ENCODE data around the gene CAMK2B. TPM values are rescaled to one million over a fixed set of nuclear protein-coding genes. Genes with fewer than 3 reads are reported as not detected.
A peak's percentile ranks its signal among the peaks of the same experiment; 100 is the strongest.

Gene CAMK2B
- total and polyA plus RNA-seq, 2 of the 13 experiments (the other 11 are each of a cell fraction or from before 2014, with no cell fraction given) = 0.27 to 0.48 TPM

DNA sequence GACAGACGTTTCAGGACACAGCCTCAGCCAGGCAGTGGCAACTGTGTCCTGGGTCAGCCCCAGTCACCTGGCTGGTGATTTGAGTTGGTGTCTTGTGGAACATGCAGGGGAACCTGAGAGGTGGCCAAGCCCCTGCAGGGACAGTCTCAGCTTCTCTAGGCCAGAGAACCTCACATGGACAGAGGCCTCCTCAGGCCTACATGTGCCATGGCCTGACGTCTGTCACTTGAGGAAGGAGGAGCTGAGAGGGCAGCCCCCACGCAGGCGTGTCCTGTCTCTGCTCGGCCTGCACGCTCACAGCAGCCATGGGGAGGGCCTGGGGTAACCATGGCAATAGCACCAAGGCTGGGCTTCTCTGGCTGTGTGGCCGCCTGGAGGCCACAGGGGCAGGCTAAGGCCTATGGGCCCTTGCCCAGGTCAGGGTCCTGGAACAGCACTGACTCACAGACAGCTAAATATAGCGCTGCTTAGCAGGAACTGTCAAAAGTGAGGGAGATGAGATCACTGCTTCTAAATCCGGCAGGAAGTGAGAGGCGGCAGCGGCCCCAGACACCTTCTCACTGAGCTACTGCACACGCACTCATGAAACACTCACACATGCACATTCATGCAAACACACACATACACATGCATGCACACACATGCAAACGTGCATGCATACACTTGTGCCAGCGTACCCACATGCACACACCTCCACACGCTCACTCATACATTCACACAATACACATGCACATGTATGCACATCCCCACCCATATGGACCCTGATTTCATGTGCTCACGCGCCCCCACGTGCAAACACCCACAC lies 67.6 kb downstream of the CAMK2B start (continued):
- TF ChIP-seq REXO4 (CRISPR knock-in tag; IDR thresholded peaks at IDR 0.05; ENCODE audit: borderline replicate concordance) (no peak), ZNF772 (CRISPR knock-in tag; IDR thresholded peaks at IDR 0.05) (no peak), ZFP37 (CRISPR knock-in tag; IDR thresholded peaks at IDR 0.05; ENCODE audit: borderline replicate concordance) (no peak), KLF9 (CRISPR knock-in tag; IDR thresholded peaks at IDR 0.05; ENCODE audit: low read depth) (no peak), SNAPC2 (CRISPR knock-in tag; IDR thresholded peaks at IDR 0.05) (no peak), SP2 (CRISPR knock-in tag; IDR thresholded peaks at IDR 0.05) (no peak), HDAC6 (IDR thresholded peaks at IDR 0.05; ENCODE audit: low read depth, low read length) (no peak), PAWR (CRISPR knock-in tag; IDR thresholded peaks at IDR 0.05; ENCODE audit: borderline replicate concordance) (no peak), FOXO1 (CRISPR knock-in tag; IDR thresholded peaks at IDR 0.05) (no peak), KDM6A (CRISPR knock-in tag; IDR thresholded peaks at IDR 0.05; ENCODE audit: low read depth) (no peak), U2AF1 (optimal IDR thresholded peaks at IDR 0.05; ENCODE audit: low read depth, low read length) (no peak), LCORL (IDR thresholded peaks at IDR 0.05) (no peak), LCORL (CRISPR knock-in tag; IDR thresholded peaks at IDR 0.05) (peak; percentile 55; the same call in 1 of the 2 replicates)
- TF ChIP-seq, protein P1, sequence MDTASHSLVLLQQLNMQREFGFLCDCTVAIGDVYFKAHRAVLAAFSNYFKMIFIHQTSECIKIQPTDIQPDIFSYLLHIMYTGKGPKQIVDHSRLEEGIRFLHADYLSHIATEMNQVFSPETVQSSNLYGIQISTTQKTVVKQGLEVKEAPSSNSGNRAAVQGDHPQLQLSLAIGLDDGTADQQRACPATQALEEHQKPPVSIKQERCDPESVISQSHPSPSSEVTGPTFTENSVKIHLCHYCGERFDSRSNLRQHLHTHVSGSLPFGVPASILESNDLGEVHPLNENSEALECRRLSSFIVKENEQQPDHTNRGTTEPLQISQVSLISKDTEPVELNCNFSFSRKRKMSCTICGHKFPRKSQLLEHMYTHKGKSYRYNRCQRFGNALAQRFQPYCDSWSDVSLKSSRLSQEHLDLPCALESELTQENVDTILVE (CRISPR knock-in tag; IDR thresholded peaks at IDR 0.05) = no peak
- TF ChIP-seq, protein P2, sequence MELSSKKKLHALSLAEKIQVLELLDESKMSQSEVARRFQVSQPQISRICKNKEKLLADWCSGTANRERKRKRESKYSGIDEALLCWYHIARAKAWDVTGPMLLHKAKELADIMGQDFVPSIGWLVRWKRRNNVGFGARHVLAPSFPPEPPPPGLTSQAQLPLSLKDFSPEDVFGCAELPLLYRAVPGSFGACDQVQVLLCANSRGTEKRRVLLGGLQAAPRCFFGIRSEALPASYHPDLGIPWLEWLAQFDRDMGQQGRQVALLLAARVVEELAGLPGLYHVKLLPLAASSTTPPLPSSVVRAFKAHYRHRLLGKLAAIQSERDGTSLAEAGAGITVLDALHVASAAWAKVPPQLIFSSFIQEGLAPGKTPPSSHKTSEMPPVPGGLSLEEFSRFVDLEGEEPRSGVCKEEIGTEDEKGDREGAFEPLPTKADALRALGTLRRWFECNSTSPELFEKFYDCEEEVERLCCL (CRISPR knock-in tag; IDR thresholded peaks at IDR 0.05; ENCODE audit: borderline replicate concordance) = no peak
- TF ChIP-seq, protein P3, sequence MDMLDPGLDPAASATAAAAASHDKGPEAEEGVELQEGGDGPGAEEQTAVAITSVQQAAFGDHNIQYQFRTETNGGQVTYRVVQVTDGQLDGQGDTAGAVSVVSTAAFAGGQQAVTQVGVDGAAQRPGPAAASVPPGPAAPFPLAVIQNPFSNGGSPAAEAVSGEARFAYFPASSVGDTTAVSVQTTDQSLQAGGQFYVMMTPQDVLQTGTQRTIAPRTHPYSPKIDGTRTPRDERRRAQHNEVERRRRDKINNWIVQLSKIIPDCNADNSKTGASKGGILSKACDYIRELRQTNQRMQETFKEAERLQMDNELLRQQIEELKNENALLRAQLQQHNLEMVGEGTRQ (IDR thresholded peaks at IDR 0.05; ENCODE audit: low read depth, low read length) = no peak
- TF ChIP-seq, protein P3 (CRISPR knock-in tag; IDR thresholded peaks at IDR 0.05; ENCODE audit: borderline replicate concordance) = no peak
- TF ChIP-seq, protein P4, sequence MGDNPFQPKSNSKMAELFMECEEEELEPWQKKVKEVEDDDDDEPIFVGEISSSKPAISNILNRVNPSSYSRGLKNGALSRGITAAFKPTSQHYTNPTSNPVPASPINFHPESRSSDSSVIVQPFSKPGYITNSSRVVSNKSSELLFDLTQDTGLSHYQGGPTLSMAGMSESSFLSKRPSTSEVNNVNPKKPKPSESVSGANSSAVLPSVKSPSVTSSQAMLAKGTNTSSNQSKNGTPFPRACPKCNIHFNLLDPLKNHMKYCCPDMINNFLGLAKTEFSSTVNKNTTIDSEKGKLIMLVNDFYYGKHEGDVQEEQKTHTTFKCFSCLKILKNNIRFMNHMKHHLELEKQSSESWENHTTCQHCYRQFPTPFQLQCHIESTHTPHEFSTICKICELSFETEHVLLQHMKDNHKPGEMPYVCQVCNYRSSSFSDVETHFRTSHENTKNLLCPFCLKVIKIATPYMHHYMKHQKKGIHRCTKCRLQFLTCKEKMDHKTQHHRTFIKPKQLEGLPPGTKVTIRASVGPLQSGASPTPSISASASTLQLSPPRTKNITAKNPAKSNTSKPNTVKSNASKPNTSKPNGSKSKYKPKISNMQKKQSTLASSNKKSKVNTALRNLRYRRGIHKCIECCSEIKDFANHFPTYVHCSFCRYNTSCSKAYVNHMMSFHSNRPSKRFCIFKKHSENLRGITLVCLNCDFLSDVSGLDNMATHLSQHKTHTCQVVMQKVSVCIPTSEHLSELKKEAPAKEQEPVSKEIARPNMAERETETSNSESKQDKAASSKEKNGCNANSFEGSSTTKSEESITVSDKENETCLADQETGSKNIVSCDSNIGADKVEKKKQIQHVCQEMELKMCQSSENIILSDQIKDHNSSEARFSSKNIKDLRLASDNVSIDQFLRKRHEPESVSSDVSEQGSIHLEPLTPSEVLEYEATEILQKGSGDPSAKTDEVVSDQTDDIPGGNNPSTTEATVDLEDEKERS (CRISPR knock-in tag; IDR thresholded peaks at IDR 0.05) = no peak
- TF ChIP-seq, protein P5, sequence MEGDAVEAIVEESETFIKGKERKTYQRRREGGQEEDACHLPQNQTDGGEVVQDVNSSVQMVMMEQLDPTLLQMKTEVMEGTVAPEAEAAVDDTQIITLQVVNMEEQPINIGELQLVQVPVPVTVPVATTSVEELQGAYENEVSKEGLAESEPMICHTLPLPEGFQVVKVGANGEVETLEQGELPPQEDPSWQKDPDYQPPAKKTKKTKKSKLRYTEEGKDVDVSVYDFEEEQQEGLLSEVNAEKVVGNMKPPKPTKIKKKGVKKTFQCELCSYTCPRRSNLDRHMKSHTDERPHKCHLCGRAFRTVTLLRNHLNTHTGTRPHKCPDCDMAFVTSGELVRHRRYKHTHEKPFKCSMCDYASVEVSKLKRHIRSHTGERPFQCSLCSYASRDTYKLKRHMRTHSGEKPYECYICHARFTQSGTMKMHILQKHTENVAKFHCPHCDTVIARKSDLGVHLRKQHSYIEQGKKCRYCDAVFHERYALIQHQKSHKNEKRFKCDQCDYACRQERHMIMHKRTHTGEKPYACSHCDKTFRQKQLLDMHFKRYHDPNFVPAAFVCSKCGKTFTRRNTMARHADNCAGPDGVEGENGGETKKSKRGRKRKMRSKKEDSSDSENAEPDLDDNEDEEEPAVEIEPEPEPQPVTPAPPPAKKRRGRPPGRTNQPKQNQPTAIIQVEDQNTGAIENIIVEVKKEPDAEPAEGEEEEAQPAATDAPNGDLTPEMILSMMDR (CRISPR knock-in tag; IDR thresholded peaks at IDR 0.05) = peak; percentile 23; the same call in 1 of the 2 replicates
